BJ (cell line): ENCODE measurements around the gene BARHL1. TPM values are rescaled to one million over a fixed set of nuclear protein-coding genes. Genes with fewer than 3 reads are reported as not detected.

ENCODE experiments used
- CTCF ChIA-PET: fragments of 350-600 bp; formaldehyde crosslinking; extraction: SDS; loops from one replicate; lab custom pipeline; 2021; ENCODE audit warnings: antibody characterized with exemption, inconsistent platforms; lab: Yijun Ruan, JAX
- POLR2A ChIA-PET: fragments of 300-600 bp; sonication (Branson Sonifier 250); formaldehyde crosslinking; extraction: SDS; loops from one replicate; lab custom pipeline; 2021; ENCODE audit warnings: antibody characterized with exemption; lab: Charles Lee
- DNase-seq: peaks from one replicate; pipeline ENCODE4 v3.0.0-alpha.2; 2011; ENCODE audit warnings: low read depth
- H3K27me3 ChIP-seq: 2 replicates; pipeline ENCODE4 v1.6.0; 2011; ENCODE audit warnings: low read length; ENCODE audit not compliant: control insufficient read depth, insufficient read depth
- H3K36me3 ChIP-seq: 2 replicates; pipeline ENCODE4 v1.5.1; 2011; ENCODE audit warnings: low read length; ENCODE audit not compliant: control insufficient read depth, insufficient read depth
- H3K4me3 ChIP-seq: 2 replicates; pipeline ENCODE4 v1.5.1; 2011; ENCODE audit warnings: low read depth, mild to moderate bottlenecking, control low read depth, low read length
- CTCF ChIP-seq: IDR thresholded peaks from 2 replicates; pipeline ENCODE4 v1.5.1; 2011; ENCODE audit warnings: low read depth, mild to moderate bottlenecking, control low read depth, inconsistent platforms, low read length, moderate library complexity; ENCODE audit not compliant: insufficient read depth
- polyA plus RNA-seq: library from polyadenylated mRNA; depleted of rRNA; stranded (reverse); fragments of >200 nt; gene quantifications from 2 replicates; pipeline ENCODE4 v1.2.3, GENCODE V29; 2011

BARHL1 gene
- polyA plus RNA-seq, 1 experiment: not detected

- Histone ChIP-seq H3K4me3 (no peak overlapping the region), H3K36me3 (no peaks in the 10 kb centered on the region), H3K27me3 (peaks cover 18% of the 10 kb centered on the region)
- DNase-seq: no peak
- CTCF ChIA-PET: interaction anchor here (1.2 kb wide), 1 partner anchor 11 kb away, joined by 3 read pairs; no protein-coding TSS in a partner anchor
- no peak for TF ChIP-seq CTCF
- POLR2A ChIA-PET: no interaction called here
These were observed 26.2 kb upstream of the BARHL1 start for GRCh38 chr9:132556235-132556634.

DNA sequence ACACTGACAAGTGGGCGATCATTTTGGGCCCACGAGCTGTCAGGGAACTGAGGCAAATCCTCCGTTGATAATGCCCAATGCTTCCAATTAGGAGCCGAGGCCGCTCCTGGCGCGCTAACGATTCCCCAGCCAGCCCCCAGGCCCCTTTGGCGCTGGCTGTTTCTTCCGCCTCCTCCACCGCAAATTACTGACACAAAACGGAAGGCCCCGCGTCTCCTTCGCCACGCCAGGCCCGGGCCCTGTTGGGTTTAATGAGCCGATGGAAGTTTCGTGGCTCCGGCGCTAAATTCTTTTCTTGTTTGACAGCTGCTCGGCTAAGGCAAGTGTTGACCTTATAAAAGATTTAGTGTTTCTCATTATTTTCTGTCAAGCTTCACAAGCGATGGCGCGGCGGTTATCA lies 25.7 kb upstream of the BARHL1 start:
- H3K27me3 ChIP-seq: peaks cover 17% of the 10 kb centered on the region
- no peak for TF ChIP-seq CTCF
- H3K36me3 ChIP-seq: no peaks in the 10 kb centered on the region
- no peak for DNase-seq
- H3K4me3 ChIP-seq: no peak overlapping the region
- POLR2A ChIA-PET: no interaction called here
- CTCF ChIA-PET: interaction anchor here (1.2 kb wide), 1 partner anchor 11 kb away, joined by 3 read pairs; no protein-coding TSS in a partner anchor

DNA sequence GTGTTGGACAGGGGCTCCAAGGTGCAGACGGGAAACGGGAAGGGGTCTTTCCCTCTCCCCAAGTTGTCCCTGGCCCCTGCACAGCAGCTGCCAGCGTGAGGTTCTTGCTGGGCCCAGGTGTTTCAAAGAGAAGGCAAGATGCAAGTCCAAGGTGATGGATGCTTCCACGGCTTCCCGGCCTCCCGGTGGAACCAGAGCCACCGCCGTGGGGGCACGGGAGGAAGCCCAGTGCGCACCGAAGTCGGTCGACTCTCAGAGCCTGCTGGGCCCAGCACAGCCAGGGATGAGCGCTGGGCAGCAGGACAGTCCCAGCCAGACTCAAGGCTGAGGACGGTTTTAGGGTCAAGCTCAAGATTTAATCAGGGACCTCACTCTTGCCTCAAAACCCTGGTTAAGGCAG lies 25.2 kb upstream of the BARHL1 start:
- H3K27me3 ChIP-seq: peaks cover 18% of the 10 kb centered on the region
- no peak for TF ChIP-seq CTCF
- H3K4me3 ChIP-seq: no peak overlapping the region
- H3K36me3 ChIP-seq: no peaks in the 10 kb centered on the region
- DNase-seq: no peak
- POLR2A ChIA-PET: no interaction called here
- CTCF ChIA-PET: interaction anchor here (1.2 kb wide), 1 partner anchor 10 kb away, joined by 3 read pairs; no protein-coding TSS in a partner anchor

- no peak for TF ChIP-seq CTCF
- H3K4me3 ChIP-seq: no peak overlapping the region
- DNase-seq: no peak
- POLR2A ChIA-PET: no interaction called here
- CTCF ChIA-PET: interaction anchor here (1.0 kb wide), 1 partner anchor 19 kb away, joined by 4 read pairs; no protein-coding TSS in a partner anchor
- peaks cover 19% of the 10 kb centered on the region for H3K27me3 ChIP-seq
- no peaks in the 10 kb centered on the region for H3K36me3 ChIP-seq
These were observed 22.7 kb upstream of the BARHL1 start for GRCh38 chr9:132559711-132560110.

GRCh38 chr9:132560616-132561202 lies 21.7 kb upstream of the BARHL1 start:
- CTCF ChIA-PET: interaction anchor here (1.0 to 2.6 kb wide), 4 partner anchors 14 to 54 kb away, joined by 3 to 11 read pairs (median 6); no protein-coding TSS in a partner anchor

More at GRCh38 chr9:132560616-132561202, 21.7 kb upstream of the BARHL1 start:
- H3K36me3 ChIP-seq: no peaks in the 10 kb centered on the region
- POLR2A ChIA-PET: interaction anchor here (0.6 kb wide), 1 partner anchor 137 kb away, joined by 3 read pairs; no protein-coding TSS in a partner anchor
- no peak overlapping the region for H3K4me3 ChIP-seq
- H3K27me3 ChIP-seq: peaks cover 15% of the 10 kb centered on the region
- no peak for TF ChIP-seq CTCF
- no peak for DNase-seq
